GM10248 (cell line): ENCODE data around the gene AHNAK.

Experiments
- CTCF ChIA-PET: fragments of 300-600 bp; sonication (Branson Sonifier 250); formaldehyde crosslinking; extraction: SDS; loops from one replicate; lab custom pipeline; 2021; ENCODE audit warnings: antibody characterized with exemption; lab: Yijun Ruan, JAX
- POLR2A ChIA-PET: fragments of 350-650 bp; sonication (Branson Sonifier 250); formaldehyde crosslinking; extraction: SDS; loops from one replicate; lab custom pipeline; 2020; ENCODE audit warnings: antibody characterized with exemption; lab: Yijun Ruan, JAX
- DNase-seq: peaks from one replicate; pipeline ENCODE4 v3.0.0; 2012; ENCODE audit errors: extremely low spot score
- TF ChIP-seq, protein P1 (sequence below): IDR thresholded peaks from 2 replicates; pipeline ENCODE4 v1.5.1; 2012; ENCODE audit warnings: mild to moderate bottlenecking, low read depth; ENCODE audit errors: extremely low read depth, missing control alignments, control extremely low read depth

The AHNAK gene

GRCh38 chr11:62535802-62536201 is 10.8 kb downstream of the AHNAK start:
- ChIA-PET CTCF (no interaction called here), POLR2A (no interaction called here)
- DNase-seq = no peak
- TF ChIP-seq, protein P1, sequence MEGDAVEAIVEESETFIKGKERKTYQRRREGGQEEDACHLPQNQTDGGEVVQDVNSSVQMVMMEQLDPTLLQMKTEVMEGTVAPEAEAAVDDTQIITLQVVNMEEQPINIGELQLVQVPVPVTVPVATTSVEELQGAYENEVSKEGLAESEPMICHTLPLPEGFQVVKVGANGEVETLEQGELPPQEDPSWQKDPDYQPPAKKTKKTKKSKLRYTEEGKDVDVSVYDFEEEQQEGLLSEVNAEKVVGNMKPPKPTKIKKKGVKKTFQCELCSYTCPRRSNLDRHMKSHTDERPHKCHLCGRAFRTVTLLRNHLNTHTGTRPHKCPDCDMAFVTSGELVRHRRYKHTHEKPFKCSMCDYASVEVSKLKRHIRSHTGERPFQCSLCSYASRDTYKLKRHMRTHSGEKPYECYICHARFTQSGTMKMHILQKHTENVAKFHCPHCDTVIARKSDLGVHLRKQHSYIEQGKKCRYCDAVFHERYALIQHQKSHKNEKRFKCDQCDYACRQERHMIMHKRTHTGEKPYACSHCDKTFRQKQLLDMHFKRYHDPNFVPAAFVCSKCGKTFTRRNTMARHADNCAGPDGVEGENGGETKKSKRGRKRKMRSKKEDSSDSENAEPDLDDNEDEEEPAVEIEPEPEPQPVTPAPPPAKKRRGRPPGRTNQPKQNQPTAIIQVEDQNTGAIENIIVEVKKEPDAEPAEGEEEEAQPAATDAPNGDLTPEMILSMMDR = no peak

DNA sequence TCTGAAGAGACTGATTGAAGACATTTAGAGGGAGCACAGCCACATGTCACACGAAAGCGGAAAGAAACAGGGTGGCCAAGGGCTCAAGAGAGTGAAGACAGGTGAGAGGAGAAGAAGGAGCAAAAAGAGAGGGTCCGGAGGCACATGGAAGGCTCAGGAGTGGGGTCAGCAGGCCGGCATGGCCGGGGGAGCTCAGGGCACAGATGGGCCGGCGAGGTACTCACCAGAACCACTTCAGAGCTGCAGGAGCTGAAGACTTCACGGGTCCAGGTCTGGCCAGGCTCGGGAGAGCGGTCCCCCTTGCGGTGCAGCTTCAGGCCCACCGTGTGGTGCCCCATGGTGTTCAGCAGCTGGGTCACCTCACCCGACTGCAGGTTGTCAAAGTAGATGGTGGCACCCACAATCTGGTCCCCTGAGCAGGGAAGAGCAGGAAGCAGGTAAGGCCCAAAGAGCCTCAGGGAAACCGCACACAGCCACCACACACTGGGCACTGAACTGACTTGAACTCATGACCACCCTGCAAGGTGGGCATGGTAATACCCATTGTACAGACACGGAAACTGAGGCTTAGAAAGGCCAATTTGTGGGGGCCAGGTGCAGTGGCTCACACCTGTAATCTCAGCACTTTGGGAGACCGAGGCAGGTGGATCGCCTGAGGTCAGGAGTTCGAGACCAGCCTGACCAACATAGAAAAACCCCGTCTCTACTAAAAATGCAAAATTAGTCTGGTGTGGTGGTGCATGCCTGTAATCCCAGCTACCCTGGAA is 11.6 kb downstream of the AHNAK start:
- ChIA-PET CTCF (interaction anchor here (0.9 kb wide), 1 partner anchor 8 kb away, joined by 3 read pairs; no protein-coding TSS in a partner anchor), POLR2A (no interaction called here)
- DNase-seq = no peak
- TF ChIP-seq, protein P1 = no peak

GRCh38 chr11:62532096-62532495 is 14.5 kb downstream of the AHNAK start:
- CTCF ChIA-PET = interaction anchor here (2.5 kb wide), 1 partner anchor 10 kb away, joined by 10 read pairs; no protein-coding TSS in a partner anchor
- POLR2A ChIA-PET = no interaction called here
- DNase-seq = no peak
- TF ChIP-seq, protein P1 = no peak

DNA sequence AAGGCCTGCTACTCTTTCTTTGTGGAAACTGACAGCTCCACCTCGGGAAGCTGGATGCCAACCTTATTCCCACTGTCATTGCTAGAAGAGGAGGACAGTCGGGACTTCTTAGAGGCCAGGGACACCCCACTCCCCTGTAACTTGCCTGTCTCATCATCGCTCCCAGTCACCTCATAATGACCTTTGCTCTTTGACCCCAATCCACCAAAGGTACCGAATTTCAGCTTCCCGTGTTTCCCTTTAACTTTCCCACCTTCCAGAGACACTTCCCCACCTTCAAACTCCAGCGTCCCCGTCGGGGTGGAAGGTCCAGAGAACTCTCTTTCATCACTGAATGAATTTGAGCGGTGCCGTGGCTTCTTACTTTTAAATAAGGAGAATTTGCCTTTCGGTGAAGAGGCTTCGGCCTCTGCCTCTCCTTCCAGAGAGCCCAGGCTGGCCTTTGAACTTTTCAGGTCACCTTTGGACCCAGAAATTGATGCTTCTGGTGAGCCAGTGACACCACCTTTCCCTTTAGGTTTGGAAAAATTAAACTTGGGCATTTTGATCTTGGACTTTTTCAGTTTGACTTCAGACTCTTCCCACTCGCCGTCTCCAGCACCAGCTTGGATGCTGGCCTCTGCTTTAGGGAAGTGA is 29.8 kb downstream of the AHNAK start:
- ChIA-PET CTCF (interaction anchor here (1.2 kb wide), 1 partner anchor 9 kb away, joined by 4 read pairs; no protein-coding TSS in a partner anchor), POLR2A (no interaction called here)
- TF ChIP-seq, protein P1 = no peak
- no peak for DNase-seq

DNA sequence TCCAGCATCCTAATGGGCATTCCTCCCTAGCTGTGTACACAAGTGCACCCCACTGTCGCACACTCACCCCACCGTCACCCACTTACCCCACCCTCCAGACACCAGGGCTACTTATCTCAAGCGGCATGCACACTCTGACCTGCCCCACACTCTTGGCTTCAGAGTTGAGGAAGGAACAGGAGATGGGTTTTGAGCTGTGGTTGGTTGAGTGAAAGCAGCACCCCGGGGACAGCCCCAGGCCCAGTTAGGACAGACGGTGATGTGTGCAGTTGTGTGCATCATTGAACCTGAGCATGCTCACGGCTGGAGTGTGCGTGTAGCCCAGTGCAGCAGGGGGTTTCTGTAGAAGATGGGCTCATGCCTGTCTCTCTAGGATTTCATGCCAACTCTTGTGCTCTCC is 32.5 kb downstream of the AHNAK start:
- POLR2A ChIA-PET = no interaction called here
- TF ChIP-seq, protein P1 = no peak
- CTCF ChIA-PET = interaction anchor here (1.1 to 2.1 kb wide), 3 partner anchors 11 to 29 kb away, joined by 3 to 14 read pairs (median 4); no protein-coding TSS in a partner anchor
- peak; percentile 55 for DNase-seq

GRCh38 chr11:62513626-62514025 is 33.0 kb downstream of the AHNAK start:
- TF ChIP-seq, protein P1 = no peak
- CTCF ChIA-PET = interaction anchor here (1.5 kb wide), 1 partner anchor 10 kb away, joined by 3 read pairs; no protein-coding TSS in a partner anchor
- POLR2A ChIA-PET = no interaction called here
- no peak for DNase-seq
